Calu3 (cell line): ENCODE results near the gene ZBTB25. TPM values are rescaled to one million over a fixed set of nuclear protein-coding genes. Genes with fewer than 3 reads are reported as not detected.

Experiments
- BruUV-seq: library from RNA; stranded (reverse); fragments of 400-500 nt; replicated peaks from 2 replicates; lab custom pipeline; 2021; lab: Mats Ljungman, UMichigan
- CTCF ChIA-PET: fragments of 300-600 bp; sonication (Branson Sonifier 250); formaldehyde crosslinking; loops from one replicate; lab custom pipeline; 2022; ENCODE audit warnings: antibody characterized with exemption; lab: Charles Lee
- DNase-seq: peaks from one replicate; pipeline ENCODE4 v3.0.0; 2022
- H3K27ac Mint-ChIP-seq: one replicate; pipeline ENCODE4 v1.8.0; 2022; ENCODE audit warnings: mixed read lengths; ENCODE audit not compliant: unreplicated experiment
- H3K27me3 Mint-ChIP-seq: one replicate; pipeline ENCODE4 v1.8.0; 2022; ENCODE audit warnings: mixed read lengths; ENCODE audit not compliant: unreplicated experiment
- H3K36me3 Mint-ChIP-seq: one replicate; pipeline ENCODE4 v1.8.0; 2022; ENCODE audit warnings: mild to moderate bottlenecking, moderate library complexity, mixed read lengths; ENCODE audit not compliant: insufficient read depth, unreplicated experiment
- H3K4me1 Mint-ChIP-seq: one replicate; pipeline ENCODE4 v1.8.0; 2022; ENCODE audit warnings: mild to moderate bottlenecking, low read depth, mixed read lengths; ENCODE audit not compliant: unreplicated experiment
- H3K4me3 Mint-ChIP-seq: one replicate; pipeline ENCODE4 v1.8.0; 2022; ENCODE audit warnings: mild to moderate bottlenecking, low read depth, moderate library complexity, mixed read lengths; ENCODE audit not compliant: unreplicated experiment
- H3K9me3 Mint-ChIP-seq: one replicate; pipeline ENCODE4 v1.8.0; 2022; ENCODE audit warnings: low read depth, mixed read lengths; ENCODE audit not compliant: unreplicated experiment
- intact Hi-C: fragments of 100-400 bp; cut with micrococcal nuclease; formaldehyde crosslinking; loops from one replicate; pipeline ENCODE4 v1.10.0; 2022; ENCODE audit not compliant: unreplicated experiment
- total RNA-seq: library from RNA; stranded (reverse); gene quantifications from 2 replicates; pipeline ENCODE4 v1.2.3, GENCODE V29; 2022
- TF ChIP-seq, protein P1 (sequence below): fragments of 200-600 bp; IDR thresholded peaks from one replicate; pipeline ENCODE4 v1.8.0; 2022; ENCODE audit warnings: antibody characterized with exemption; ENCODE audit not compliant: unreplicated experiment

ZBTB25 gene
- total RNA-seq, 1 experiment from 2014 or later: 11.3 TPM

DNA sequence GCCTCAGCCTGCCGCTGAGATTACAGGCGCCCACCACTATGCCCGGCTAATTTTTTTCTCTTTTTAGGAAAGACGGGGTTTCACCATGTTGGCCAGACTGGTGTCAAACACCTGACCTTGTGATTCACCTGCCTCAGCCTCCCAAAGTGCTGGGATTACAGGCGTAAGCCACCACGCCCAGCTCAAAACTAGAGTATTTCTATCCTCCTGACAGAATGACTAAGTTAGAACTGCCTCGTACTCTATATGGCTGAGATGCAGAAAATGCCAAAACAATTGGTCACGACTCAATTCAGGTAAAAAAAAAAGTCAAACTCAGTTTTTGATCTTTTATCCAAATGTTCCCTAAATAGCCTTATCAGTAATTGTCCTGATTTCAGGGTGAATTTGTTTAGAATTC is 27.2 kb downstream of the ZBTB25 start:
- Mint-ChIP-seq H3K4me3 (no peak overlapping the region), H3K36me3 (no peaks in the 10 kb centered on the region), H3K27me3 (no peaks in the 10 kb centered on the region), H3K4me1 (no peaks in the 10 kb centered on the region), H3K9me3 (no peaks in the 10 kb centered on the region), H3K27ac (no peak overlapping the region)
- BruUV-seq: no TSS peak
- intact Hi-C loops: loop anchor here (5.0 kb wide), 1 partner anchor 44 kb away; no protein-coding TSS in a partner anchor
- no peak for DNase-seq
- TF ChIP-seq, protein P1, sequence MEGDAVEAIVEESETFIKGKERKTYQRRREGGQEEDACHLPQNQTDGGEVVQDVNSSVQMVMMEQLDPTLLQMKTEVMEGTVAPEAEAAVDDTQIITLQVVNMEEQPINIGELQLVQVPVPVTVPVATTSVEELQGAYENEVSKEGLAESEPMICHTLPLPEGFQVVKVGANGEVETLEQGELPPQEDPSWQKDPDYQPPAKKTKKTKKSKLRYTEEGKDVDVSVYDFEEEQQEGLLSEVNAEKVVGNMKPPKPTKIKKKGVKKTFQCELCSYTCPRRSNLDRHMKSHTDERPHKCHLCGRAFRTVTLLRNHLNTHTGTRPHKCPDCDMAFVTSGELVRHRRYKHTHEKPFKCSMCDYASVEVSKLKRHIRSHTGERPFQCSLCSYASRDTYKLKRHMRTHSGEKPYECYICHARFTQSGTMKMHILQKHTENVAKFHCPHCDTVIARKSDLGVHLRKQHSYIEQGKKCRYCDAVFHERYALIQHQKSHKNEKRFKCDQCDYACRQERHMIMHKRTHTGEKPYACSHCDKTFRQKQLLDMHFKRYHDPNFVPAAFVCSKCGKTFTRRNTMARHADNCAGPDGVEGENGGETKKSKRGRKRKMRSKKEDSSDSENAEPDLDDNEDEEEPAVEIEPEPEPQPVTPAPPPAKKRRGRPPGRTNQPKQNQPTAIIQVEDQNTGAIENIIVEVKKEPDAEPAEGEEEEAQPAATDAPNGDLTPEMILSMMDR: no peak
- CTCF ChIA-PET: no interaction called here

GRCh38 chr14:64475585-64476273 is 27.9 kb downstream of the ZBTB25 start:
- Mint-ChIP-seq H3K4me1 (no peaks in the 10 kb centered on the region), H3K27me3 (no peaks in the 10 kb centered on the region), H3K4me3 (no peak overlapping the region), H3K27ac (no peak overlapping the region), H3K9me3 (no peaks in the 10 kb centered on the region), H3K36me3 (no peaks in the 10 kb centered on the region)
- CTCF ChIA-PET: no interaction called here
- TF ChIP-seq, protein P1: no peak
- intact Hi-C loops: loop anchor here (5.0 kb wide), 1 partner anchor 43 kb away; no protein-coding TSS in a partner anchor
- no TSS peak for BruUV-seq
- no peak for DNase-seq

- CTCF ChIA-PET: no interaction called here
- intact Hi-C loops: loop anchor here (5.0 kb wide), 1 partner anchor 42 kb away; no protein-coding TSS in a partner anchor
- no TSS peak for BruUV-seq
Measured at GRCh38 chr14:64474698-64475097, 28.9 kb downstream of the ZBTB25 start.

DNA sequence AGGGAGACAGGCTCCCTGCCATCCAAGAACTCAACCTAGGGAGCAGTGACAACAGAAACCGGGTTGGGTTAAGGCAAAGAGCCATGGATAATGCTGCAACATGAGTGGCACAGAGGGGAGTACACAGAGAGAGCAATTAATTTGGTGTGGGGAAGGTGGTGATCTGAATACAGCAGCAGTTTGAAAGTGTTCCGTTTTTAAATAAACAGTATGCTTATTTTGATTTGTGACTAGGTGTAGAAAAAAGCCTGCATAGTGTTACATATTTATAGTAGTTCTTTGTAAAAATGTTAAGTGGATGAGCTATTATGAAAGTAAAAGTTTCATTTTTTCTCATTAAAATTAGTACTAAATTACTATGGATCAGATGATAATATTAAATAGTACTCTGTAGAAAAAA is 29.6 kb downstream of the ZBTB25 start:
- BruUV-seq: no TSS peak
- TF ChIP-seq, protein P1: no peak
- no peak for DNase-seq
- no peak overlapping the region for H3K4me3 Mint-ChIP-seq
- H3K27me3 Mint-ChIP-seq: no peaks in the 10 kb centered on the region
- H3K4me1 Mint-ChIP-seq: no peaks in the 10 kb centered on the region
- no peaks in the 10 kb centered on the region for H3K9me3 Mint-ChIP-seq
- intact Hi-C loops: no loop called here
- no peak overlapping the region for H3K27ac Mint-ChIP-seq
- CTCF ChIA-PET: no interaction called here
- no peaks in the 10 kb centered on the region for H3K36me3 Mint-ChIP-seq

More at GRCh38 chr14:64474698-64475097, 28.9 kb downstream of the ZBTB25 start:
- no peaks in the 10 kb centered on the region for H3K9me3 Mint-ChIP-seq
- H3K27ac Mint-ChIP-seq: no peak overlapping the region
- TF ChIP-seq, protein P1: no peak
- H3K36me3 Mint-ChIP-seq: no peaks in the 10 kb centered on the region
- no peak overlapping the region for H3K4me3 Mint-ChIP-seq
- no peaks in the 10 kb centered on the region for H3K27me3 Mint-ChIP-seq
- DNase-seq: no peak
- H3K4me1 Mint-ChIP-seq: no peaks in the 10 kb centered on the region
